NCI-H146 treated with DMSO at 0.1 percent for 48 hours (cell line): ENCODE results near the gene TLCD1.
"Not testable (repeated sequence)": the region's sequence is repeated elsewhere in the genome, so short reads cannot be mapped to it uniquely, and the experiment has no call there.

Source experiments
- DNase-seq: peaks from one replicate; lab custom pipeline; 2025; ENCODE audit not compliant: unreplicated experiment; lab: John Stamatoyannopoulos, UW

TLCD1 gene

GRCh38 chr17:28747051-28747691 lies 21.1 kb upstream of the TLCD1 start:
- no peak for DNase-seq

- no peak for DNase-seq
These were observed 20.6 kb upstream of the TLCD1 start for GRCh38 chr17:28746611-28747050.

DNA sequence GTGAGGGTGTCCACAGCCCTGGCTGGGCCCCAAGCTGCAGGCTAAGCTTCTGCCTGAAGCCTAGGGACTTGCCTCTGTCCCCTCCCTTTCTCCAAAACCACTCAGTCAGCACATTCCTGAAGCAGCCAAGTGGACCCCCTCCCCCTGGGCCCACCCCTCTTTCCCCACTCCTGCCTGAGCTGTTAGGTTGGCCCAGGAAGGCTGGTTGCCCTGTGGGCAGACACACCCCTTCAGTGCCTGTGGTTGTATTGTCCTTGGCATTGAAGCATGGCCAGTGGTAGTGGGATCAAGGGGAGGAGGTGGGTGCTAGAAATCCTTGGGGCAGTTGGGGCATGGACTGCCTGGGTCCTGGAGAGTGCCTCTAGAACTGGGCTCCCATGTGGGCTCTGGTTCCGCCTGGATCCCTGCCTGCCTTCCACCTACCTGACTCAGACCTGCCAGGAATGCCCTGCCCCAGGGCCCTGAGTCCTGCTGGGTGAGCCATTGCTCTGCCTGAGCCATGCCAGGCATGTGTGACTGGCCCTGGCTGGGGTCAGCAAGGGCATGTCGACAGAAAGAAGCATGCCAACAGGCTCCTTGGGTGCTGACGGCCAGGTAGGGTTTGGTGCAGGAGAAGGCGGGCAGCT lies 19.9 kb upstream of the TLCD1 start:
- DNase-seq, result no peak

GRCh38 chr17:28744972-28745785 lies 19.1 kb upstream of the TLCD1 start:
- DNase-seq, result peak; percentile 57

DNA sequence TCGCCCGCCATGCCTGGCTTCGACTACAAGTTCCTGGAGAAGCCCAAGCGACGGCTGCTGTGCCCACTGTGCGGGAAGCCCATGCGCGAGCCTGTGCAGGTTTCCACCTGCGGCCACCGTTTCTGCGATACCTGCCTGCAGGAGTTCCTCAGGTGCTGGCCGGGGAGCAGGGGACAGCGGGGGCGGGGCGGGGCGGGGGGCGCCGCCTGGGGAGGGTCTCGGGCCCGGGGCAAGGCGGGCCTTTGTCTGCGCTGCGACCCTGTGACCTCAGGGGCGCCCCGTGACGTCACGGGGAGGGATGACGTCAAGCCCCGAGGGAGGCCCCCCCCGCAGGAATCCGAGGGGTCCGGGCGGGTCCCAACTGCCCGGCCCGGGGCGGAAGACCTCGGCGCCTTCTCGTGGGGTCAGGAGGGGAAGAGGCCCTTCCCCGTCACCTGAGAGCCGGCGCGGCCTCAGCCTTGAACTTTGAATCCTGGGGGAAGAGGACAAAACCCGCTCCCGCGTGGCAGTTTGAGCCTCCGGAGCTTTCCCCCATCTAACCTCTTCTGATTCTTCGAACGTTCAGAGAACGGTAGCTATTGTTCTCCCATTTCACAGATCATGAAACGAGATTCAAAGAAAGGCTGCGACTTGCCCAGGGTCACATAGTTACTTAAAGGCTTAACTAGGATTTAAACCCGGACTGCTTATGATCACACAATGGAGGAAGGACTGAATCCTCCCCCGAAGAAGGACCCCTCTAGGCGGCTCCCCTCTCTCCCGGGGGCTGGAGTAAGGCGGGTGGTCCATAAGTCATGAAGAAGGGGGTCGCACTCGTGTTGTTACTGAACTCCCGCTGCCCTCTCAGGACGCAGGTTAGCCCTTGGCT lies 18.3 kb upstream of the TLCD1 start:
- no peak for DNase-seq

DNA sequence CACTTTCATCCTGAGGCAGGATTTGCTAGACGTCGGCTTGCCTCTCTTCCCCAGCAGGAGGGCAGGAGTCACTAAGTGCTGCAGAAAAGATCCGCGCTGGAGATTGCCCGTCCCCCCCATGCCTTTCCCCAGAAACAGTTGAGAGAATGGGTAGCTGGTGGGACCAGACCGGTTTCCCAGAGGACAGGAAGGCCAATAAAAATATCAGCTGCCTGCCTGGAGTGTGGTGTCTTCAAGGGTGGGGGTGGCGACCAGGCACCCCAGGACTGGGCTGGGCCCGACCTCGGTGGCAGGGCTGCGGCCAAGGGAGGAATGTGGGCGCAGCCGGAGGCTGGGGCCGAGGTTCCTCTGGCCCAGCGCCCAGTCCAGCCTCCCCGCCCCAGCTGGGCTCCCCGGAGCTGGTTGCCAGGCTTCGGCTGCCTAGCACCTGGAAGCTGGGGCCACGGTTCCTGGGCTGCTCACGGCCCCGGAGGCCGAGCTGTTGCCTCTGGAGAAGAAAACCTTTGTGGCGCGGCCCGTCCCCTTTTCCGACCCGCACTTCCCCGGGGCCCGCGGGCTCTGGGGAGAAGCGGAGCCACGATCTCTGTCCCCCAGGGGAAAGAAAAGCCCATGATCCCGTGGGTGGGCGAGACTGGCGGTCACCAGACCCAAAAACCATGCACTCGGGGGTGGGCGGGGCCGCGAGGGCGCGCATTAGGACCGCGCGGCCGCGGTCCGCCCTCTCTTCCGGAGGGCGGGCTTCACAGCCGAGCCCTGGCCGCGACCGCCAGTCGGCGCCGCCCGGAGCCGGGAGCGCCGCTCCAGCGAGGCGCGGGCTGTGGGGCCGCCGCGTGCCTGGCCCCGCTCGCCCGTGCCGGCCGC lies 17.4 kb upstream of the TLCD1 start, which contains the start of gene TRAF4:
TSS of gene TRAF4 (plus strand) at position 769 of the 861 bp plus-strand sequence. CDS start 102 bp downstream, outside the sequence.
- DNase-seq, result peak; percentile 60

- no peak for DNase-seq
These were observed 15.6 kb upstream of the TLCD1 start for GRCh38 chr17:28741358-28742349.

DNA sequence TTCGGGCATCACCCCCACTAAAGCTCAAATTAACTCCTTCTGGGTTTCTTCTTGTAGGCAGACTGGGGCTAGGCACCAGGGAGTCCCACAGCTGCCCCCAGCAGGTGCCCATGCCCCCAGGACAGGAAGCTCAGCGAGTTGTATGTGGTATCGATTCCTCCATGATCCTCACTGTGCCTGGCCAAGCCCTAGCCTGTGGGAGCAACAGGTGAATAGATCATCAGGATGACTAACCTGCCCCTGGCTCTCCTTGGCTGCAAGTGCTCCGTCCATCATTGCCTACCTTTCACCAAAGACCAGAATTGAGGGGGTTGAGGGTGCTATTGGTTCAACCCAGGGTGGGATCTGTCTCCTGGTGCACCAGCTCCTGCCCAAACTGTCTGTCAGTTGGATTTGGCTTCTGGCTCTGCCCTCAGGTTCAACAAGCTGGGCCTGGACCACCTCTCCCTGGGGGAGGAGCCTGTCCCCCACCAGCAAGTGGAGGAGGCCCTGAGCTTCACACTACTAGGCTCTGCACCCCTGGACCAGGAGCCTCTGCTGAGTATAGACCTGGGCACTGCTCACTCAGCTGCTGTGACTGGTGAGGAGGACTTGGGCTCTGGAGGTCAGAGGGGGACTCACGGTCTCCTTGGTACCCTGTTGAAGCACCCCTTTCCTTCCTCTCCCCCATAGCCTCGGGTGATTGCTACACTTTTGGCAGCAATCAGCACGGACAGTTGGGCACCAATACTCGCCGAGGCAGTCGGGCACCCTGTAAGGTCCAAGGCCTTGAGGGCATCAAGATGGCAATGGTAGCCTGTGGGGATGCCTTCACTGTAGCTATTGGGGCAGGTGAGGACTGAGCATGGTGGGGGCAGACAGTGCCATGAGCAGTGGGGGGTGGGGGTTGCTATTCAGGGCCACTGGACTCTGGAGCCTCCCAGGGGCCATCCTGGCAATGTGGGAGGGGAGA lies 14.6 kb upstream of the TLCD1 start:
- DNase-seq, result no peak

GRCh38 chr17:28738680-28739384 lies 12.8 kb upstream of the TLCD1 start:
- no peak for DNase-seq

DNA sequence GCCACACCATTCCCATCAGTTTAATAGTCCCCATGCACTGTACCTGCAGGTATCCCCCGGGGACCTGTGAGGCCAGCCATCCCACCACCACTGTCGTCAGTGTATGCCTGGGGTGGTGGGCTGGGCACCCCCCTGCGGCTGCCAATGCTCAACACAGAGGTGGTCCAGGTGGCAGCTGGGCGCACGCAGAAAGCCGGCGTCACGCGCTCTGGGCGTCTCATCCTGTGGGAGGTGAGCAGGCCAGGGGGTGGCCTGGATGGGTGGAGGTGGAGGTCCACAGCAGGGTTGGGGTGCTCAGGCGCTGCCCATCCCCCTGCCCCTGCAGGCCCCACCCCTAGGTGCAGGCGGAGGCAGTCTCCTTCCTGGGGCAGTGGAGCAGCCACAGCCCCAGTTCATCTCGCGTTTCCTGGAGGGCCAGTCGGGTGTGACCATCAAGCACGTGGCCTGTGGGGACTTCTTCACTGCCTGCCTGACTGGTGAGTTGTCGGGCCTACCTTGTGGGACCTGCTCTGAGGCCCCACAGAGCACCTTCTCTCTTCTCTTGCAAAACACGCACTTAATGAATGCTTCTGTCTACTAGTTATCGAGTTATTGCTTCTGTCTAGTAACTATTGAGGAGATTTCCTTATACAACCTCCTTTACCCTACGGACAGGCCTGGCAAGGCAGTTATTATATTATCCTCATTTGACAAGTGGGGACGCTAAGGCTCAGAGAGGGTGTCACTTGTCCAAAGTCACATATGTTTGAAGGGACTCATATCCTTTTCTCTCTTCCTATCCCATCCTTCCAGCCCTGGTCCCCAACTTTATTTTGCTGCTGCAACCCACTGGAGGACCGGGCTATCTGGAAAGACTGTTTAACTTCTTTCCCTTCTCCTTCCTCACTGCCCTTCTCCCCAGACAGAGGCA lies 12.0 kb upstream of the TLCD1 start:
- DNase-seq, result no peak

- no peak for DNase-seq
These were observed 11.3 kb upstream of the TLCD1 start for GRCh38 chr17:28737316-28737715.

- not testable (repeated sequence) for DNase-seq
These were observed 10.1 kb upstream of the TLCD1 start for GRCh38 chr17:28735913-28736769.

GRCh38 chr17:28735242-28735722 lies 9.2 kb upstream of the TLCD1 start:
- DNase-seq, result no peak

DNA sequence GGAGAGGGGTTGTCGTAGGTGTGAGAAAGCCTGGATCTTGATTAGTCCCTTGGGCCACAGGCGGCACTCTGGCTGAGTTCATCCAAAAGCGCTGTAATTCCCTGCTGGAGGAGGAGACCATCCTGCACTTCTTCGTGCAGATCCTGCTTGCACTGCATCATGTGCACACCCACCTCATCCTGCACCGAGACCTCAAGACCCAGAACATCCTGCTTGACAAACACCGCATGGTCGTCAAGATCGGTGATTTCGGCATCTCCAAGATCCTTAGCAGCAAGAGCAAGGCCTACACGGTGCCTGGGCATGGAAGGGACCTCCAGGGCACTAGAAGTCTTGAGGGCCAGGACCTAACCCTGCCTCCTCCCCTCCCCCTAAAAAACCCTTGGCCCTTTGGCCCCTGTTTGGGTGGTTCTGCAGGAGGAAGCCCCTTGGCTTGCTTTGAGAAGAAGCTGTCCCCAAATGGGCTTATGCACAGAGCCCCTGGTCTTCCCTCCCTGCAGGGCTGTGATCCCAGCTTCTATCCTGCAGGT lies 8.7 kb upstream of the TLCD1 start:
- DNase-seq, result no peak

DNA sequence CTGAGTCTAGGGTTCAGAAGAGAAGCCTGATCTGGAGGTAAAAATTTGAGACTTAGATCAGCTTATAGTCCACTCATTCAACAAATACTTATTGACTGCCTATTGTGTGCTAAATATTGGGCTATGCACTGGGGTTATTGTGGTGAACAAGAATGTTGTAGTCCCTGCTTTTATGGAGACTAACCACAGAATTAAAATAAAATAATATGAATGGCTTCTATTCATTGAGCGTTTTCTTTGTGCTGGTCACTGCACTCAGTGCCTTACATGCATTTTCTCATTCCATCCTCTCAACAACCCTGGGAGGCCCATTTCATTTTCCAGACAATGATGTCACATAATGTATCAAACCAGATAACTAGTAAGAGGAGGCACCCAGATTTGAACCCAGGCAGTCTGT lies 7.3 kb upstream of the TLCD1 start:
- DNase-seq, result no peak
